Left lung (tissue), 10 donors: Measurements from ENCODE around the gene FANCC. TPM values are rescaled to one million over a fixed set of nuclear protein-coding genes. Genes with fewer than 3 reads are reported as not detected.

Experiments
- ATAC-seq: fragments of 200-7000 bp; cut with Tn5 transposase; one replicate; pipeline ENCODE4 v1.9.1; 2020; ENCODE audit warnings: moderate library complexity
- DNase-seq, 4 donors: peaks; one replicate each; pipeline ENCODE4 v3.0.0-alpha.2; 2013 to 2020
- H3K27ac ChIP-seq, 2 donors: fragments of 200-600 bp; sonication (generic) in 1 of 2; one replicate each; pipeline versions ENCODE4 v1.5.0 to v1.8.0; 2020 to 2021
- H3K27me3 ChIP-seq, 2 donors: fragments of 200-600 bp; sonication (generic) in 1 of 2; one replicate each; pipeline versions ENCODE4 v1.5.0 to v1.8.0; 2020 to 2021
- H3K36me3 ChIP-seq, 2 donors: fragments of 200-600 bp; sonication (generic) in 1 of 2; one replicate each; pipeline versions ENCODE4 v1.5.0 to v1.8.0; 2020 to 2021
- H3K4me1 ChIP-seq, 2 donors: fragments of 200-600 bp; one replicate each; pipeline ENCODE4 v1.8.0; 2021
- H3K4me3 ChIP-seq, 2 donors: fragments of 200-600 bp; sonication (generic) in 1 of 2; one replicate each; pipeline versions ENCODE4 v1.5.0 to v1.8.0; 2020 to 2021; ENCODE audit warnings: mild to moderate bottlenecking in 1 of 2
- H3K9me3 ChIP-seq, 2 donors: fragments of 200-600 bp; sonication (generic) in 1 of 2; one replicate each; pipeline versions ENCODE4 v1.5.0 to v1.8.0; 2020 to 2021
- intact Hi-C, 2 donors: fragments of 100-400 bp; cut with DNase I; formaldehyde crosslinking; loops; one replicate each; pipeline versions ENCODE4 v1.11.2 to v1.14.2; 2022
- polyA plus RNA-seq, 6 donors: library from polyadenylated mRNA; unstranded; fragments of 120-200 nt; gene quantifications; one replicate each; pipeline ENCODE4 v1.2.1, GENCODE V29; 2013; ENCODE audit not compliant: insufficient read length in 6 of 6
- total RNA-seq, 2 donors: library from RNA; stranded (reverse); fragmentation: NEBNext Ultra II Directional; extraction: Animal tissue kit (Norgen Biotek cat#: 25700); gene quantifications; one replicate each; pipeline ENCODE4 v1.2.1, GENCODE V29; 2021
- TF ChIP-seq, protein P1 (sequence below), 2 donors: fragments of 200-600 bp; sonication (generic) in 1 of 2; IDR thresholded peaks; one replicate each; pipeline versions ENCODE4 v1.5.0 to v1.8.0; 2021; ENCODE audit warnings: antibody characterized with exemption in 2 of 2
- donor health status: DM: no; HTN: yes; CAD: no.
- donor health status: DM: no; HTN: no; CAD: no.

The FANCC gene
- total and polyA plus RNA-seq, 8 donors: 11.5 to 27.4 (median 25.7) TPM

GRCh38 chr9:95181226-95181818, 136.2 kb downstream of the FANCC start:
- no peaks in the 10 kb centered on the region for H3K27me3 ChIP-seq
- ATAC-seq (no peak), DNase-seq (no peak)
- intact Hi-C loops: no loop called here
- H3K9me3 ChIP-seq: no peaks in the 10 kb centered on the region
- TF ChIP-seq, protein P1, sequence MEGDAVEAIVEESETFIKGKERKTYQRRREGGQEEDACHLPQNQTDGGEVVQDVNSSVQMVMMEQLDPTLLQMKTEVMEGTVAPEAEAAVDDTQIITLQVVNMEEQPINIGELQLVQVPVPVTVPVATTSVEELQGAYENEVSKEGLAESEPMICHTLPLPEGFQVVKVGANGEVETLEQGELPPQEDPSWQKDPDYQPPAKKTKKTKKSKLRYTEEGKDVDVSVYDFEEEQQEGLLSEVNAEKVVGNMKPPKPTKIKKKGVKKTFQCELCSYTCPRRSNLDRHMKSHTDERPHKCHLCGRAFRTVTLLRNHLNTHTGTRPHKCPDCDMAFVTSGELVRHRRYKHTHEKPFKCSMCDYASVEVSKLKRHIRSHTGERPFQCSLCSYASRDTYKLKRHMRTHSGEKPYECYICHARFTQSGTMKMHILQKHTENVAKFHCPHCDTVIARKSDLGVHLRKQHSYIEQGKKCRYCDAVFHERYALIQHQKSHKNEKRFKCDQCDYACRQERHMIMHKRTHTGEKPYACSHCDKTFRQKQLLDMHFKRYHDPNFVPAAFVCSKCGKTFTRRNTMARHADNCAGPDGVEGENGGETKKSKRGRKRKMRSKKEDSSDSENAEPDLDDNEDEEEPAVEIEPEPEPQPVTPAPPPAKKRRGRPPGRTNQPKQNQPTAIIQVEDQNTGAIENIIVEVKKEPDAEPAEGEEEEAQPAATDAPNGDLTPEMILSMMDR (IDR thresholded peaks at IDR 0.05): peak; percentile 35 to 54
- no peaks in the 10 kb centered on the region for H3K4me1 ChIP-seq
- H3K36me3 ChIP-seq: no peaks in the 10 kb centered on the region
- peak overlapping the region in 1 of 2 donors; percentile 6 for H3K27ac ChIP-seq
- no peak overlapping the region for H3K4me3 ChIP-seq

DNA sequence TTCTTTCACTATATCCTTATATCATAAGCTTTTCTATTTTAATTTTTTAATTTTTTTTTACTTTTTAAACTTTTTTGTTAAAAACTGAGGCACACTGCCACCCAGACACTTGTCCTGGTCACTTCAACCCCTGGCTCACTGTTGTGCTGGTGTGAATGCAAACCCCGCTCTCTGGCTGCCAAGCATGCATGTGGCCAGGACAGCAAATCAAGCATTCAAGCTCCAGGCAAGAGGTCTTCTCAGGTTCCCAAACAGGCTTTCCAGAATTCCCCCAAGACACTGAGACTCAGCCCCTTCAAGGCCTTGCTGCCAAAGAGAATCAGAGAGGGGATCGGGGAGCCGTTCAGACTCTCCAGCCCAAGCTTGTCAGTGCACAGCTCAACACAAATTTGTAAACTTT, 139.9 kb downstream of the FANCC start:
- no peak overlapping the region for H3K4me3 ChIP-seq
- no peaks in the 10 kb centered on the region for H3K27me3 ChIP-seq
- TF ChIP-seq, protein P1 (IDR thresholded peaks at IDR 0.05): no peak
- ATAC-seq (no peak), DNase-seq (no peak)
- no peaks in the 10 kb centered on the region for H3K36me3 ChIP-seq
- intact Hi-C loops: no loop called here
- no peak overlapping the region for H3K27ac ChIP-seq
- H3K9me3 ChIP-seq: no peaks in the 10 kb centered on the region
- H3K4me1 ChIP-seq: no peaks in the 10 kb centered on the region

- no peaks in the 10 kb centered on the region for H3K9me3 ChIP-seq
- H3K36me3 ChIP-seq: no peaks in the 10 kb centered on the region
- no peak for ATAC-seq
- no peaks in the 10 kb centered on the region for H3K27me3 ChIP-seq
- TF ChIP-seq, protein P1 (IDR thresholded peaks at IDR 0.05): no peak
- no peak for DNase-seq
- no peaks in the 10 kb centered on the region for H3K4me1 ChIP-seq
- no peak overlapping the region for H3K27ac ChIP-seq
- intact Hi-C loops: no loop called here
- no peak overlapping the region for H3K4me3 ChIP-seq
Measured at GRCh38 chr9:95176755-95177319, 140.7 kb downstream of the FANCC start.

DNA sequence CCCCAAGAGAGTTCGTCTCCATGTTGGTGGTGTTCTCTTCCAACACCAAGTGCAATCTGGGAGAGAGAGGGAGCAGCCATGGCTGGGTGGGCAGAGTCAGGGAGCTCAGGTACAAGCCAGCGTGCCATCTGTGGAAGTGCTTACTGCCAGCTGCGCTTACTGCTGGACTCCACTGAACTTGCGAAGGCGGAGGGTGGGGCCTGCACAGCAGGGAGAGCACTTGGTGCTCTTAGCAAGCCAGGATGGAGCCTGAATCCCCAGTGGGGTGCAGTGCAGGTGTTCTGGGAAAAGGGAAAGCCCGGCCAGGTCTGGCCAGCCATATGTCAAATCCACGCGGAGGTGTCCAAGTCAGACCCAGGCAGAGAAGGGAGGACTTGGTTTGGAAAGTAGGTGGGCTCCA, 142.0 kb downstream of the FANCC start:
- intact Hi-C loops: no loop called here
- TF ChIP-seq, protein P1 (IDR thresholded peaks at IDR 0.05): no peak
- Histone ChIP-seq H3K27ac (no peak overlapping the region), H3K4me3 (no peak overlapping the region), H3K36me3 (no peaks in the 10 kb centered on the region), H3K9me3 (no peaks in the 10 kb centered on the region), H3K4me1 (no peaks in the 10 kb centered on the region), H3K27me3 (no peaks in the 10 kb centered on the region)
- no peak for ATAC-seq
- no peak for DNase-seq

DNA sequence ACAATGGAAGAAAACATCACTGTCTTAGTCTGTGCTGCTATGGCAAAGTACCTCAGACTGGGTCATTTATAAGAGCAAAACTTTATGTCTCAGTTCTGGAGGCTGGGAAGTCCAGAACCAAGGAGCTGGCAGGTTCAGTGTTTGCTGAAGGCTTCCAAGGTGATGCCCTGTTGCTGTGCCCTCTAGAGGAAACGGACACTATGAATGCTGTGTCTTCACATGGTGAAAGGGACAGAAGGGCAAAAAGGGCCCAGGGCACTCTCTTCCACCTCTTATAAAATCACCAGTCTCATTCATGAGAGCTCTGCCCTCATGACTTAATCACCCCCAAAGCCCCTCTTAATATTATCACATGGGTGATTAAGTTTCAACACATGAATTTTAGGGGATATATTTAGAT, 143.5 kb downstream of the FANCC start:
- Histone ChIP-seq H3K27me3 (no peaks in the 10 kb centered on the region), H3K36me3 (no peaks in the 10 kb centered on the region), H3K4me1 (no peaks in the 10 kb centered on the region), H3K9me3 (no peaks in the 10 kb centered on the region), H3K4me3 (no peak overlapping the region), H3K27ac (no peak overlapping the region)
- intact Hi-C loops: no loop called here
- ATAC-seq (no peak), DNase-seq (no peak)
- TF ChIP-seq, protein P1 (IDR thresholded peaks at IDR 0.05): no peak
